GM19025 (cell line): ENCODE measurements around the gene SUGCT.
"Not testable (repeated sequence)": the region's sequence is repeated elsewhere in the genome, so short reads cannot be mapped to it uniquely, and the experiment has no call there.

Experiments
- ATAC-seq: cut with Tn5 transposase; IDR thresholded peaks from one replicate; pipeline ENCODE4 v1.9.1; 2021; ENCODE audit warnings: mild to moderate bottlenecking, low read depth, moderate library complexity; ENCODE audit not compliant: unreplicated experiment

The SUGCT gene

DNA sequence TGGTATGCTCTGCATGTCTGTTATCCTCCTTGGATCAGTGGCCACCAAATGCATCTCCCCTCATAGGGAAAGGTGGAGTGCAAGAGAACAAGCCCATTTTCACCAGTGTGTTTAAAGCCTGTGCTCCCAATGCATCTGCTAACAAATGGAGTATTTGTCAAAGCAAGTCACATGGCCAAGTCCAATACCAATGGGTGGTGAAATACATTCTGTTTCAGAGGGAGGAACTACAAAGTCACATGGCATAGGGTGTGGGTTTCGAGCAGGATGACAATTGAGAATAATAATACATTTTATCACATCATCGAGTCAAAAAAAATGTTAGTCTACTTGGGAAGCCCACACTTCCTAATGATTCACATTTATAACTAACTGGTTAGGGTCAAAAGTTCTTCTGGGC lies 62.7 kb downstream of the SUGCT start:
- ATAC-seq: no peak

DNA sequence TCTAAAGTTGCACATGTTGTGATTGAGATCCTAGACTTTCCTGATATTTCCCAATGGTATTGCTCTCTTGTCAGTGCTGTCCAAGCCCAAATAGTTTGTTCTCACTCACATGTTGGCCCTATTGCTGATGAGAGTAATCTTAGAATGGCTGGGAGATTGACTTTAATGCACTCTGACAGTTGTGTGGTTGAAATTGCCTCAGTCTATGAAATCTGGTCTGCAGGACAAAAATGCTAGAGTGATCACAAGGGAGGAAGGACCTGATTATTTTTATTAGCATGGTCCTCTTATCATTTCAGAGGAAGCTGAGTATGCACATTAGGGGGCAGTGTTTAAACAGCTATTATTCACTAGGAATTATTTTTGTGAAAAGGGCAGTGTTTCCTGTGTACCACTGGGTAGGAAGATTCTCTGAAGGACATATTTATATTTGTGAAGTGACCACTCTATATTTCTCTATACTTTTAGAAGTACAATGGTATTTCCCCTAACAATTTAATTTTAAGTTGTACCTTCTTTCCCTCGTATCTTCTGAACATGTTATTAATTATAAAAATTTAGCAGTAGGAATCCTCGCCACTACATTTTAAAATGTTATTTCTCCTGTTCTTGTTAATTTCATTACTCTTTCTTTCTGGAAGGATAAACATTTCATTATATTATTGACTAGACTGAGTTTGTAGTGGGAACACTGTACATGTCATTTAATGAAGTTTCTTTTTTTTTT lies 64.4 kb downstream of the SUGCT start:
- no peak for ATAC-seq

DNA sequence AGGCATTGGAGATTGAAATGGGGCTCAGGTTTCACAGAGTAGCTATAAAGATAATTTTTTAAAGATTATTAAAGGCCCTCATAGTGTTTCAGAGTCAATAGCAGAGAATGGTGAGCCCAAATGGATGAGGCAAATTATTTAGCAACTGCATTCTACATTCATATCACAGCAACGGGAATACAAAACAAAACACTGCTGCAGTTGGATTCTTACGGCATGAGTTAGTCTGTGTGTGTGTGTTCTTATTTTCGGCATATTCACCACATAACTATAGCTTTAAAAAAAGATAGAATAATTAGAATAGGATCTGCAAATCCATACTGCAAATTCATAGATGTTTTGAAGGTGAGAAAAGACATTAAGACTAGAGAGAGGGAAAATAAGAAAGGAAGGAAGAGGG lies 66.0 kb downstream of the SUGCT start:
- ATAC-seq: no peak

DNA sequence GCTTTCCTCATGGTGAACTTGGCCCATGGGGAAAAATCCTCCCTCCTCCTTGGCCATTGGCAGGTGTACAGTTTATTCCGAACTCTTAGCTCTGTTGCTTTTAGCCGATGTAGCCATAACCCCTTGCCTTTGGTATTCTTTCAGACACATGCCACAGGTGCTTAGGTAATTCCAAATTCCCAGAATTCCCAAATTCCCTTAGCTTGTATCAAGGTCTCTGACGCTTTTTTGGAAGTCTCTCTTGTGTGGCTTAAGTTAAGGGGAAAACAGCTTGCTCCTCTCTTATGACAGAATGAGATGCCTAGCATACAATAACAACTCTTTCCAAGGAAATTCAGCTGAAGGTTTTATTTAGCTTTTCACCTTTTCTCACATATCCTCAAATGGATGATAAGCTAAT lies 68.0 kb downstream of the SUGCT start:
- no peak for ATAC-seq

GRCh38 chr7:40204581-40204980 lies 69.8 kb downstream of the SUGCT start:
- ATAC-seq: no peak

DNA sequence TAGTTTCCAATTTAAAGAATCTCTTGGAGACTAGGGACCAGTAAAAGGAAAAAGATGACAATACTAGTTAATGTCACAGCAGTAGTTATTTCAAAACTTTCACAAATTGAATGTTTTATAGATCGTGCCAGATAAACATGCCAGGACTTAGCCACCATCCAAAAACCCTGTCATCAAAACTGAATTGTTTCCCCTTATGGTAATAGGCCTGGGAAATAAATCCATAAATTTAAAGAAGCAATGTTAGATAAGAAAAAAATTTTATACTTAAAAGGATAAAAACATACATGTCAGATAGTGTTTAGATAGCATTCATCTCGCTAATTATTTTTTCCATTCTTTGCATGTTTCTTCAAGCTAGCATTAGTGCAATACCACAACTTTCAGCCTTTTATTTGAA lies 71.2 kb downstream of the SUGCT start:
- ATAC-seq: no peak

DNA sequence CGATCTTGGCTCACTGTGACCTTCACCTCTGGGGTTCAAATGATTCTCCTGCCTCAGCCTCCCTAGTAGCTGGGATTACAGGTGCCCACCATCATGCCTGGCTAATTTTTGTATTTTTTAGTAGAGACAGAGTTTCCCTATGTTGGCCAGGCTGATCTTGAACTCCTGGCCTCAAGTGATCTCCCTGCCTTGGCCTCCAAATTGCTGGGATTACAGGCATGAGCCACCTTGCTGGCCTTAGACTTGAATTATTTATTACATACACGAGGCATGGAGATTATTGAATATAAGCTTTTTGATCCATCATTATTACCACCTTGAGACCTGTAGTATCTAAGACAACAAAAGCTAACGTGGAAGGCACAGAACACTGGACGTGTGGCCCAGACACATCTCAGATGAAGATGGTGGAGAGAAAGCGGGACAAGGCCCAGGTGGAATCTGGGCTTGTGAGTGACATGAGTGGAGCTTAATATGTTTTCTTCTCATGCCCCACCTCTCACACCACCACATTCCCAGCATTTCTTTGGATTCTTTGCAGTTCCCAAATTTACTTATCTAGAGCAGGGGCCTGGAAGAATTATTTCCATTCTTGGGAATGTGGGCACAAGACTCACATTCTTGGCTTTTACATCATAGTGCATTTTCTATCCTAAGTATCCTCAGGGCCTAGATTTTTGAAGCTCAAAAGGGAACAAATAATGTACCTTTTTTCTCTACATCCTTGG lies 76.6 kb downstream of the SUGCT start:
- ATAC-seq: no peak

GRCh38 chr7:40213291-40213690 lies 78.5 kb downstream of the SUGCT start:
- ATAC-seq: no peak

DNA sequence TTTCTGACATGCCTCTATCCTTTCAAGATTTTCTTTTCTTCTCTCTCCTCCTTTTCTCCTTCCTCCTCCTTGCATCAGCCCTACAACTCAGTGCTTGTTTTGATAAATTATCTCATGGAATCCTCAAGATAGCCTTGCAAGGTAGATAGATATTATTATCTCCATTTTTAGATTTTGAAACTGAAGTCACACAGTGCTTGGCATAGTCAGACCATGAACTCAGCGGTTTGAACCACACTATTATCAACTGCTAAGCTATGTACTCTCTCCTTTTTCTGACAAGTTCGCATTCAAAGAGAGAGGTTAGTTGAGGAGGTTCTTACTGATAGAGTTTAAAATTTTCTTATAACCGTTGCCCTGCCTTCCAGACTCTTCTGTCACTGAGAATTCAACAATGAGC lies 79.1 kb downstream of the SUGCT start:
- no peak for ATAC-seq

GRCh38 chr7:40218612-40219011 lies 83.8 kb downstream of the SUGCT start:
- not testable (repeated sequence) for ATAC-seq

- ATAC-seq: no peak
These were observed 85.1 kb downstream of the SUGCT start for GRCh38 chr7:40219917-40220316.

GRCh38 chr7:40220421-40220911 lies 85.7 kb downstream of the SUGCT start:
- no peak for ATAC-seq

DNA sequence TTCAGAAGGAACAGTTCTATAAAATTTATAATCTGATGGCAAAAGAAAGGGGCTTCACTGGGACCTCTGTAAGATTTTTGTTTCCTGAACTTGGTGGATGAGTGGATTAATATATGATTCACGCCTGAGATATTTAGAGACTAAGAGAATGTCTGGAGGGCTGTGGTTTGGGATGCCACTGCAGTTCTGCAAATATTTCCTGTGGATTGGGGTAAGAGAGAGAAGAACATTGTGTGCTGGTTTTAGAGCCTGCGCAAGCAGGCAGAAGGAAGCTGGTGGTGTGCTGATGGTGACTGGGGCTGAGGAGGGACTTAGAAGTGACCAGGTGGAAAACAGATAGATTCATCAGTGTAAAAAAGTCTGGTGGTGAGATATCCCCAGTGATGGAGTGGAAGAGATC lies 87.0 kb downstream of the SUGCT start:
- ATAC-seq: no peak

GRCh38 chr7:40223451-40224127 lies 88.8 kb downstream of the SUGCT start:
- no peak for ATAC-seq

DNA sequence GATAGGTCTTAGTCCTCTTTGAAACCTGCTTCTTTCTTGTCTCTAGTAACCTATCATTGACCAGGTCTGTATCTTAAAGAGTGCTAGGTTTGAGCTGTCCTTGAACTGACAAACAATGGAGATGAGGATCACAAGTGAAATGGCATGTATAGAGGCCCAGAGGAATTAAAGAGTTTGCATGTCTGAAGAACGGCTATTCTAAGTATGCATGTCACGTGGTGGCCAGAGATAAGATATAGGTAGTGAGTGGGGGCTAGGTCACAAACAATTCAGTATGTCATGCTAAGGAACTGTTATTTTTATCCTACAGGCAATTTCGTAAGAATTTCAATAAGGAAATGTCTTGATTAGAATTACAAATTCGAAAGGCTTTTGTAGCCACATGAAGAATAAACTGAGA lies 95.3 kb downstream of the SUGCT start:
- ATAC-seq: no peak

DNA sequence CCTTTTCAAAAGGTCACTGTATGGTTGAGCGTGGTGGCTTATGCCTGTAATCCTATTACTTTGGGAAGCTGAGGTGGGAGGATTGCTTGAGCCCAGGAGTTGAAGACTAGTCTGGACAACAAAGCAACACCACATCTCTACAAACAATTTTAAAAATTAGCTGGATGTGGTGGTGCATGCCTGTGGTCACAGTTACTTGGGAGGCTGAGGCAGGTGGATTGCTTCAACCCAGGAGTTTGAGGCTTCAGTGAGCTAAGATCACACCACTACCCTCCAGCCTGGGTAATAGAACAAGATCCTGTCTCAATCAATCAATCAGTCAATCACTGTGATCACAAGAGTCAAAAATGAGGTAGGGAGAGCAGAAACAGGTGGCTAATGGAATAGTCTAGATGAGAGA lies 97.0 kb downstream of the SUGCT start:
- no peak for ATAC-seq

DNA sequence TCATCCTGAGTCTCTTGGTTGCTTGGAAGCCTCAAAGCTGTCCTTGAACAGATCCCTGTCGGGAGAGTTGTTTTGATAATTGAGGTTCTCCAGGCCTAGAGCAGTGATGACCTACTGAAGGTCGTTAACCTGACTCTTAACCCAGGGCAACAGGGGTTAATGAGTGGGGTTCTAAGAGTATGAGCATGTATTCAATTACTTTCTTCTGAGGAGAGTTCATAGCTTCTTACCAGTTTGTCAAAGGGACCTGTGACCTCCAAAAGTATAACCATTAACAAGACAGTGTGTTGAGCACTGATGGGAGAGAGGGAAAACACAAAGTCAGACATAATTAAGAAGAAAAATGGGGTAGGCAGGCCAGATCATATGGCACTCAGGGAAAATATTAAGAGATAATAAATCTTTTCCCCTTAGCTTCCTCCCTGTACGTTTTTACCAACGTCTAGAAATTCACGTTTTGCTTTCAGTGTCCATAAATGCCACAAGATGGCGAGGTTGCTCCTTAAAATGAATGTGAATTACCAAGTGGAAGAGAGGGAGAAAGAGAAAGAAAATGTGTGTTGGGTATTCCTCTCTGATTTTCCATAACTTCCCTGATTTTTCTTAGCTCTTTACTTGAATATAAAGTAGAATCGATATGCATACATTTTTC lies 97.6 kb downstream of the SUGCT start:
- no peak for ATAC-seq

GRCh38 chr7:40234046-40234445 lies 99.2 kb downstream of the SUGCT start:
- ATAC-seq: no peak

- ATAC-seq: no peak
These were observed 99.9 kb downstream of the SUGCT start for GRCh38 chr7:40234666-40235065.

GRCh38 chr7:40237731-40238130 lies 102.9 kb downstream of the SUGCT start:
- ATAC-seq: no peak

GRCh38 chr7:40239755-40240303 lies 105.0 kb downstream of the SUGCT start:
- ATAC-seq: no peak
